H7 (cell line): ENCODE results near the gene ICAM1. TPM values are rescaled to one million over a fixed set of nuclear protein-coding genes. Genes with fewer than 3 reads are reported as not detected.
"Not testable (repeated sequence)": the region's sequence is repeated elsewhere in the genome, so short reads cannot be mapped to it uniquely, and the experiment has no call there.

Experiments used
- DNase-seq: peaks from one replicate; pipeline ENCODE4 v3.0.0; 2012
- H3K27me3 ChIP-seq: 2 replicates; pipeline ENCODE4 v1.6.0; 2011; ENCODE audit warnings: mild to moderate bottlenecking, low read length; ENCODE audit not compliant: control insufficient read depth, insufficient read depth
- H3K36me3 ChIP-seq: replicated peaks from 2 replicates; pipeline ENCODE4 v1.5.1; 2011; ENCODE audit warnings: low read length; ENCODE audit not compliant: control insufficient read depth, insufficient read depth
- H3K4me3 ChIP-seq: 2 replicates; pipeline ENCODE4 v1.5.1; 2011; ENCODE audit warnings: low read depth, mild to moderate bottlenecking, control low read depth, low read length, moderate library complexity; ENCODE audit not compliant: insufficient read depth
- total RNA-seq: library from RNA; depleted of rRNA; stranded (reverse); fragments of >200 nt; shearing (Covaris generic); gene quantifications from 2 replicates; pipeline ENCODE4 v1.2.3, GENCODE V29; 2014

ICAM1 gene
- total RNA-seq, 1 experiment from 2014 or later, result 2.8 TPM

GRCh38 chr19:10278935-10279334 is 8.0 kb downstream of the ICAM1 start:
- H3K27me3 ChIP-seq, result no peaks in the 10 kb centered on the region
- no peak for DNase-seq
- no peak overlapping the region for H3K4me3 ChIP-seq
- H3K36me3 ChIP-seq, result no peaks in the 10 kb centered on the region

- no peaks in the 10 kb centered on the region for H3K27me3 ChIP-seq
- no peak overlapping the region for H3K4me3 ChIP-seq
- peak; percentile 15 for DNase-seq
- no peaks in the 10 kb centered on the region for H3K36me3 ChIP-seq
Measured at GRCh38 chr19:10279737-10280442, 9.0 kb downstream of the ICAM1 start.

- not testable (repeated sequence) for H3K27me3 ChIP-seq, H3K4me3 ChIP-seq, H3K36me3 ChIP-seq, DNase-seq
Measured at GRCh38 chr19:10282043-10282442, 11.1 kb downstream of the ICAM1 start.

GRCh38 chr19:10283301-10284064 is 12.6 kb downstream of the ICAM1 start:
- Histone ChIP-seq H3K36me3 (no peaks in the 10 kb centered on the region), H3K27me3 (peaks cover 17% of the 10 kb centered on the region), H3K4me3 (no peak overlapping the region)
- DNase-seq, result peak; percentile 29

GRCh38 chr19:10284065-10284959 is 13.4 kb downstream of the ICAM1 start:
- H3K27me3 ChIP-seq, result peaks cover 24% of the 10 kb centered on the region
- H3K36me3 ChIP-seq, result no peaks in the 10 kb centered on the region
- DNase-seq, result peak; percentile 15
- no peak overlapping the region for H3K4me3 ChIP-seq

GRCh38 chr19:10284960-10285278 is 14.0 kb downstream of the ICAM1 start:
- Histone ChIP-seq H3K4me3 (no peak overlapping the region), H3K27me3 (peaks cover 30% of the 10 kb centered on the region), H3K36me3 (no peaks in the 10 kb centered on the region)
- peak; percentile 7 for DNase-seq

GRCh38 chr19:10285393-10285792 is 14.5 kb downstream of the ICAM1 start:
- Histone ChIP-seq H3K27me3 (peaks cover 35% of the 10 kb centered on the region), H3K4me3 (no peak overlapping the region), H3K36me3 (no peaks in the 10 kb centered on the region)
- no peak for DNase-seq

- Histone ChIP-seq H3K36me3 (no peaks in the 10 kb centered on the region), H3K27me3 (peaks cover 52% of the 10 kb centered on the region), H3K4me3 (peak within 1 kb of the TSS; percentile 51)
- peak; percentile 90 for DNase-seq
Measured at GRCh38 chr19:10286803-10287737, 16.1 kb downstream of the ICAM1 start, which contains the start of gene ICAM4. TSS of gene ICAM4 (plus strand) at chr19:10286955. CDS start at chr19:10287013, 58 bp downstream.

GRCh38 chr19:10288662-10289166 is 17.8 kb downstream of the ICAM1 start:
- peak overlapping the region; percentile 50 for H3K4me3 ChIP-seq
- DNase-seq, result peak; percentile 94
- H3K27me3 ChIP-seq, result peaks cover 67% of the 10 kb centered on the region
- H3K36me3 ChIP-seq, result no peaks in the 10 kb centered on the region

- Histone ChIP-seq H3K27me3 (peaks cover 73% of the 10 kb centered on the region), H3K36me3 (no peaks in the 10 kb centered on the region), H3K4me3 (peak overlapping the region; percentile 50)
- DNase-seq, result peak; percentile 91
Measured at GRCh38 chr19:10289167-10289835, 18.4 kb downstream of the ICAM1 start.

GRCh38 chr19:10289836-10290356 is 19.0 kb downstream of the ICAM1 start, which contains the start of gene ICAM5:
TSS of gene ICAM5 (plus strand) at chr19:10289952. CDS start at chr19:10290044, 92 bp downstream.
- Histone ChIP-seq H3K36me3 (no peaks in the 10 kb centered on the region), H3K27me3 (peaks cover 79% of the 10 kb centered on the region), H3K4me3 (peak within 1 kb of the TSS; percentile 50)
- no peak for DNase-seq

GRCh38 chr19:10290357-10290875 is 19.5 kb downstream of the ICAM1 start:
- Histone ChIP-seq H3K36me3 (no peaks in the 10 kb centered on the region), H3K4me3 (peak overlapping the region; percentile 50), H3K27me3 (peaks cover 84% of the 10 kb centered on the region)
- peak; percentile 80 for DNase-seq
